Omental fat pad (tissue), 4 donors: ENCODE measurements around the gene ABR. TPM values are rescaled to one million over a fixed set of nuclear protein-coding genes. Genes with fewer than 3 reads are reported as not detected.
A peak's percentile ranks its signal among the peaks of the same experiment; 100 is the strongest.

Experiments
- ATAC-seq: fragments of 150-250 bp; one replicate; pipeline ENCODE4 v1.9.1; 2016; ENCODE audit warnings: mild to moderate bottlenecking, moderate library complexity; ENCODE audit not compliant: low FRiP score
- DNase-seq: peaks from one replicate; pipeline ENCODE4 v3.0.0-alpha.2; 2019; ENCODE audit warnings: low spot score
- total RNA-seq, 4 donors: library from RNA; depleted of rRNA; stranded (reverse); fragments of >200 nt; gene quantifications; one replicate each; pipeline ENCODE4 v1.1.0, GENCODE V29; 2016
- TF ChIP-seq, protein P1 (sequence below), 3 donors: fragments of 450-650 bp; IDR thresholded peaks; one replicate each; pipeline ENCODE4 v1.5.1; 2016 to 2017; ENCODE audit warnings: antibody characterized with exemption in 3 of 3, mild to moderate bottlenecking in 3 of 3, moderate library complexity in 2 of 3

The ABR gene
- total RNA-seq, 4 donors from 2014 or later = 51.1 to 92.1 (median 75.8) TPM

DNA sequence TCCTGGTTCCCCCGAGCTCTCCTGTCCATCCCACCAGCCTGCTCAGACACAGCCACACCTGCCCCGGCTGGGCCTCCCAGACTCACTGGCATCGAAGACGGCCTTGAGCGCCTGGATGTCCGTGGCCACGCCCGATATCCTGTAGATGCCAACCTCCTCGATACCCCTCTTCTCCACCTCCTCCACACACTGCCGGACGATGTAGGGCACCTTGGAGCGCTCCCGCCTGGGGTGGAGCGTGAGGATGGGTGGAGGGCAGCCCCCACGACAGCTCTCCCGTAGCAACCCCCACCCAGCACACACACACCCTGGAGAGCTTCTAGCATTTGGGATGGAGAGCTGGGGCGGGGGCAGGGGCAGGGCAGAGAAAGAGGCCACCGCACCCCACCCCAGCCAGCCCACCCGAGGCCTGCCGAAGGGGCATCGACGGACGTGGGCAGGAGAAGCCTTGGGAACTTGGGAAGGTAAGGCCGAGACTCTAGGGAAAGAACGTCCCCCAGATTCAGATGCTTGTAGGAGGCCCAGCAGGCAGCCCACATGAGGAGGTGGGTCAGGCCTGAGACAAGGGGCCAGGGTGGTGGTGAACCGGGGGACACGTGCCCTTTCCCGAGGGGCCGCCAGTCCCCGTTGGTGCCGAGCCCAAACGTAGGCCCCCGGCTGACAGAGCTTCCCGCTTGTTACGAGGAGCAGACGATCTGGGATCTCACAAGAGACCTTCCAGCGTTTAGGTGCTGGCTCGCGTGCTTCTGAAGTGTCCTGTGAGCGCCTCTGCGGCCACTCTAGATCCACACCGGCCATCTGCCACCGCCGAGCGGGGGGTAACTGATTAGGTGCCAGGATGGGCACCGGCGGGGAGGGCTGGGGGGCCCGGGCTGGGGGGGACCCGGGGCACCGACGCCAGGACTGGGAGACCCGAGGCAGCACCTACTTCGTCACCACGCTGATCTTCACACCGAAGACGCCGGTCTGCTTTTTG is 167.7 kb downstream of the ABR start:
- TF ChIP-seq, protein P1, sequence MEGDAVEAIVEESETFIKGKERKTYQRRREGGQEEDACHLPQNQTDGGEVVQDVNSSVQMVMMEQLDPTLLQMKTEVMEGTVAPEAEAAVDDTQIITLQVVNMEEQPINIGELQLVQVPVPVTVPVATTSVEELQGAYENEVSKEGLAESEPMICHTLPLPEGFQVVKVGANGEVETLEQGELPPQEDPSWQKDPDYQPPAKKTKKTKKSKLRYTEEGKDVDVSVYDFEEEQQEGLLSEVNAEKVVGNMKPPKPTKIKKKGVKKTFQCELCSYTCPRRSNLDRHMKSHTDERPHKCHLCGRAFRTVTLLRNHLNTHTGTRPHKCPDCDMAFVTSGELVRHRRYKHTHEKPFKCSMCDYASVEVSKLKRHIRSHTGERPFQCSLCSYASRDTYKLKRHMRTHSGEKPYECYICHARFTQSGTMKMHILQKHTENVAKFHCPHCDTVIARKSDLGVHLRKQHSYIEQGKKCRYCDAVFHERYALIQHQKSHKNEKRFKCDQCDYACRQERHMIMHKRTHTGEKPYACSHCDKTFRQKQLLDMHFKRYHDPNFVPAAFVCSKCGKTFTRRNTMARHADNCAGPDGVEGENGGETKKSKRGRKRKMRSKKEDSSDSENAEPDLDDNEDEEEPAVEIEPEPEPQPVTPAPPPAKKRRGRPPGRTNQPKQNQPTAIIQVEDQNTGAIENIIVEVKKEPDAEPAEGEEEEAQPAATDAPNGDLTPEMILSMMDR (IDR thresholded peaks at IDR 0.05) = no peak
- no peak for ATAC-seq
- no peak for DNase-seq

DNA sequence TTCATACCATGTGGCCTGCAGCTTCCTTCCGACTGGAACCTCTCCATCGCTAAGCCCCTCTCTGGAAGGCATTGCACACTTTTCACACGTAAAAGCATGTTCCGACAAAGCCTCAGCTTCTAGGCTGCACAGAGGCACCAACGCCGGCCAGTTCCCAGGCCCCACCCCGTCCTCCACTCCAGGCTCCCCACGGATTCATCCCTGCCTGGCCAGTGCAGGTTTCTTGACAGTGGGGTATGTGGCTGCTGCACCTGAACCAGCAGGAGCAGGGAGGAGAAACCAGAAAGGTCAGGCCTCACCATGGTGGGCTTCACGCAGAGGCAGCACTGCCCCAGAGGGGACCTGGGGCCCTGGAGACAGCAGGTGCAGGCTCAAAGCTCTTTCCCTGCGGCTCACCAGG is 168.6 kb downstream of the ABR start:
- DNase-seq = no peak
- TF ChIP-seq, protein P1 (IDR thresholded peaks at IDR 0.05) = no peak
- ATAC-seq = no peak

DNA sequence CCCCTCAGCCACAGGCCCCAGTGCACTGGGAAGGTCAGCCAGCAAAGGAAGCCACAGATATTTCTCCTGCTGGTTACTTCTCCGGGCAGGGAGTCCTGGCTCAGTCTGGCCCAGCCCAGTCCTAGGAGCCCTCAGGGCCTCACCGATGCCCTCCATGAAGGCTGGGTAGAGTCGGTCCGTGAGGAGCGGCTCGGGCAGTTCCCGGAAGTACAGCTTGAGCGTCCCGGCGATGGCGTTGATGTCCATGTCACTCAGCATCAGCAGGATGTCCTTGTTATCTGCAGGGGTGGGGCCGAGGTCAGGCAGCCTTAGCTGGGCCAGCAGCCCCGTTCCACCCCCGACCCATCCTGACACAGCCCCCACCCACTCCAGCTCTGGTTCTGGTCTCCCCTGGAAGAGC is 169.2 kb downstream of the ABR start:
- TF ChIP-seq, protein P1 (IDR thresholded peaks at IDR 0.05) = no peak
- DNase-seq (no peak), ATAC-seq (no peak)

DNA sequence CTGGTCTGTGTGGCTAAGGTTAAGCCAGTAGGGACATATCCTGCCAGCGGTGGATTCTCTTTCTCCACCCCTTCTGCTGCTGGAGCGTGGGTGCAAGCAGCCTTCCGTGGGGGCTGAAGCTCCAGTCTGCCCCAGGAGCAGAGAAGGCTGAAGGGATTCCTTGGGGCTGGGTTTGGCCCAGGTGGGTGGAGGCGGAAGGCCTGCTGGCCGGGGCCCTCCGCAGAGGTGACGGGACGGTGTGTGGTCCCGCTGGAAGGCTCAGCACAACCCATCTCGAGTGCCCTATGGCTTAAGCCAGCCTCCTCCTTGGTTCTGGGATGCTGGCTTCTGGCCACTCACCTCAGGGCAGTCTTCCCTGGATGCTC is 169.7 kb downstream of the ABR start:
- DNase-seq (no peak), ATAC-seq (no peak)

DNA sequence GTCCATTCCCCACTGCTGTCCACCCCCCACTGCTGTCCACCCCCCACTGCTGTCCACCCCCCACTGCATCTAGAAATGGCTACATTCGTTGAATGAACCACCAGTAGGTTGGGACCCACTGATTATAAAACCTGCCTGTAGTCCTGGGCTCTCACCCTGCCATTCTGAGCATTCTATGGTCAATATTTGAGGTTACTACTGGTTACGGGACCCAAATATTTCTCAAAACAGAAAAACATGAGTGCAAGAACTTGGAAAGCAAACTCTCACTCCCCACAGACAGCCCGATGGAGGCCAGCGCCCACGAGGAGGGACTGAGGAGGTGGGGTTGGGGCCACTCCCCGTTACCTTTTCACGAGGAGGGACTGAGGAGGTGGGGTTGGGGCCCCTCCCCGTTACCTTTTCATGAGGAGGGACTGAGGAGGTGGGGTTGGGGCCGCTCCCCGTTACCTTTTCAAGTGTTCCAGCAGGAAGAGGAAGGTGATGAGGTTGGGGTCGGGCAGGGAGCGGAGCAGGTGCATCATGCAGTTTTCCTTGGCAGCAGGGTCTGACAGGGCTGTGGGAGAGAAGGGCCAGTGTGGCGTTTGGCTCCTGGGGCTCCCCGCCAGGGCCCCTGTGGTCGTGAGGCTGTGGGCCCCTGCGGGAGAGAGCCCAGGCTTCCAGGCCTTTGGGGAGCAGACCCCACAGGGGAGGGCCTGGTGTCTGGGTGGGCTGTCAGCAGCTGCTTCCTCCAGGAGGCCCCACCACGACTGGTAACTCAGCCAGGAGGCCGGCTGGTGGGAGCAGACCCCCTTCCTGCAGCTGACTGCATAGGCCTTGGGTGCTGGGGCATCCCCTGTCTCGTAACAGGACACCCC is 170.3 kb downstream of the ABR start:
- TF ChIP-seq, protein P1 (IDR thresholded peaks at IDR 0.05) = no peak
- ATAC-seq = no peak
- DNase-seq = no peak

More for the DNA sequence above, 169.7 kb downstream of the ABR start:
- TF ChIP-seq, protein P1 (IDR thresholded peaks at IDR 0.05) = no peak

DNA sequence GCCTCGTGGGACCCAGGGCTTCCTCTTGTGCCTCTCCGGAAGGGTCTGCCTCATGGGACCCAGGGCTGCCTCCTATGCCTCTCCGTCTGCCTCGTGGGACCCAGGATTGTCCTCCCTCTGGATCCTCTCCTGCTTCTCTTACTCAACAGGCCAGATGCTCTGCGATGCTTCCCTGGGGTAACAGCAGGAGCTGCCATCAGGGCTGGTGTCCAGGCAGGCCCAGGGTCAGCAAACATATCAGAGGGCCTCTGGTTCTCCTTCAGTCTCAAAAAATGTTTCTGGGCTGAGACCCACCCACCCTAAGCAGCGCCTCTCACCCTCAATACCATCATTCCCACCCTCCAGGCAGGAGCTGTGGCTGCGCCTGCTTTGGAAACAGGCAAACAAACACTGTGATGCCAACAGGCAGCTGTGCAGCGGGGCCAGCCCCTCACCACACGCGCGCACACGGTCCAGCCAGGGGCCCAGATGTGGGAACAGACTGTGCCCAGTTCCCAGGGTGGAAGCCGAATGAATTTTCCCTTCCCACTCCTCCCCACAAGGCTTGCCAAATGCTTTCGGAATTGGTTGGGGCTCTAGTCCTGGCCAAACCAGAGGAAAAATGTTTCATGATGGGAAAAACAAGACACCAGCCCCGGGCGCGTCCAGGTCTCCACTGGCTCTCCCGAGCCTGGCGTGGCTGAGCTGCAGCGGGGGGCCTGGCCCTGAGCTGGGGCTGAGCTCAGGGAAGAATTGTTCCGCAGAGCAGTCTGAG is 171.6 kb downstream of the ABR start:
- ATAC-seq (peak; percentile 10), DNase-seq (no peak)
- TF ChIP-seq, protein P1 (IDR thresholded peaks at IDR 0.05) = no peak
